Measurements from ENCODE around the gene DHRS13.
A peak's percentile ranks its signal among the peaks of the same experiment; 100 is the strongest.

Gene DHRS13

GRCh38 chr17:28944862-28945741 is 42.2 kb upstream of the DHRS13 start:
- no peak for TF ChIP-seq CTCF (IDR thresholded peaks at IDR 0.05; ENCODE audit: unreplicated experiment in 3 of 3)
- peak overlapping the region; percentile 1 to 38 (median 18) for H3K27ac Mint-ChIP-seq
- H3K9me3 Mint-ChIP-seq, result no peaks in the 10 kb centered on the region
- peaks cover 35% of the 10 kb centered on the region for H3K36me3 Mint-ChIP-seq (ENCODE audit: low read depth)
- no peaks in the 10 kb centered on the region for H3K27me3 Mint-ChIP-seq (ENCODE audit: low read depth)
- peak overlapping the region in 2 of 3 experiments; percentile 37 to 59 for H3K4me3 Mint-ChIP-seq
- H3K4me1 Mint-ChIP-seq, result peaks cover 23% of the 10 kb centered on the region

DNA sequence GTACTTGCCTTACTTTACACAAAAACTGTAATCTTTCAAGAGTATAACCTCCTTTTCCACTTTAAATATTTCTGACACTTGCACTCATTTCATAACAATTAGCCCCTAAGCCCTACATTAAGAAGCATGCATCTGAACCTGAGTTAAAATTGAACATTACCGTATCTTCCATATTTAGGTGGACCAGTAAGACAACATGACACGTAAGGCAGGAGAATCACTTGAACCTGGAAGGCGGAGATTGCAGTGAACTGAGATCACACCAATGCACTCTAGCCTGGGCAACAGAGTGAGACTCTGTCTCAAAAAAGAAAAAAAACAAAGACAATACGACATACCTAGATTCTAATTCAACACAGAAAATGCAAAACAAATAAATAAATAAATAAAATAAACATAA is 41.5 kb upstream of the DHRS13 start:
- H3K36me3 Mint-ChIP-seq (ENCODE audit: low read depth), result peaks cover 35% of the 10 kb centered on the region
- no peak overlapping the region for H3K4me3 Mint-ChIP-seq
- peak overlapping the region in 1 of 3 experiments; percentile 51 for H3K27ac Mint-ChIP-seq
- no peaks in the 10 kb centered on the region for H3K27me3 Mint-ChIP-seq (ENCODE audit: low read depth)
- TF ChIP-seq CTCF (IDR thresholded peaks at IDR 0.05; ENCODE audit: unreplicated experiment in 3 of 3), result no peak
- H3K4me1 Mint-ChIP-seq, result peaks cover 23% of the 10 kb centered on the region
- no peaks in the 10 kb centered on the region for H3K9me3 Mint-ChIP-seq

GRCh38 chr17:28942925-28943324 is 40.0 kb upstream of the DHRS13 start:
- no peak overlapping the region for H3K27ac Mint-ChIP-seq
- H3K27me3 Mint-ChIP-seq (ENCODE audit: low read depth), result no peaks in the 10 kb centered on the region
- peaks cover 25% of the 10 kb centered on the region for H3K4me1 Mint-ChIP-seq

DNA sequence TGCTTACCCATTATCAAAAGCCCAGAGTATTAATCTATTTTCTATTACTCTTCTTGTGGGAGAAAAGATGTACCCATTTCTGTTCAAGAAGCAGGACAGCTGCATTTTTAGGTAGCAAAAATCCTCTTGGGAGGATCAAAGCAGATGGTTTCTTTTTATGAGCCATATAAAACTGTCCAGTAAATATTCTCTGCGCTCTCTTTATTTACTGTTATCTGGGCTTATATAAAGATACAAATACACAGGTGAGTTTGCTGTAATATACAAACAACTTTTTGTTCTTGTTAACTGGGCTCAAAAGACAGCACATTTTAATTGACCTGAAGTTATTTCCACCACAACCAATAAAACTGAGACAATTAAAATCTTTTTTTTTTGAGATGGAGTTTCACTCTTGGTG is 38.4 kb upstream of the DHRS13 start:
- Mint-ChIP-seq H3K27me3 (ENCODE audit: low read depth) (no peaks in the 10 kb centered on the region), H3K4me3 (no peak overlapping the region), H3K27ac (no peak overlapping the region), H3K4me1 (peaks cover 20% of the 10 kb centered on the region), H3K36me3 (ENCODE audit: low read depth) (peaks cover 24% of the 10 kb centered on the region), H3K9me3 (no peaks in the 10 kb centered on the region)
- TF ChIP-seq CTCF (IDR thresholded peaks at IDR 0.05; ENCODE audit: unreplicated experiment in 3 of 3), result no peak

More at GRCh38 chr17:28942925-28943324, 40.0 kb upstream of the DHRS13 start:
- no peak for TF ChIP-seq CTCF (IDR thresholded peaks at IDR 0.05; ENCODE audit: unreplicated experiment in 3 of 3)
- Mint-ChIP-seq H3K4me3 (no peak overlapping the region), H3K36me3 (ENCODE audit: low read depth) (peaks cover 30% of the 10 kb centered on the region), H3K9me3 (no peaks in the 10 kb centered on the region)

GRCh38 chr17:28940675-28941074 is 37.8 kb upstream of the DHRS13 start:
- Mint-ChIP-seq H3K4me1 (peaks cover 22% of the 10 kb centered on the region), H3K36me3 (ENCODE audit: low read depth) (peaks cover 20% of the 10 kb centered on the region), H3K4me3 (no peak overlapping the region), H3K9me3 (no peaks in the 10 kb centered on the region), H3K27ac (no peak overlapping the region), H3K27me3 (ENCODE audit: low read depth) (no peaks in the 10 kb centered on the region)
- no peak for TF ChIP-seq CTCF (IDR thresholded peaks at IDR 0.05; ENCODE audit: unreplicated experiment in 3 of 3)

DNA sequence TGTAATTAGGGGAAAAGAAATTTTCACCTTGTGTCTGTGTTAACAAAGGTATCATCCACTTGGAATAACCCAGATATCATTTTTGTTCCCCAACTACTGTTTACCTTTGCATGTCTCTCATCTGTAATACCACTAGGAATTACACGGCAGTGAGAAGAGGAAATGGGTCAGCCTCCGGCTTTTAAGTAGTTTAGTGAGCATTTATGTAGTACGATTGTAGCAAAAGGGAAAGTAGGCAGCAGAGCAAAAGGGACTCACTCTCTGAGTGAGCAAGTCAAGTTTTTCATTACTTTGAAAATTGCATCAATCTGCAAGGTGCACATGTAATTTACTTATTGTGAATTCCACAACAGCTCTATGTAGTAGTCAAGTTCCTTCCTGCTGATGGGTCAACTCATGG is 37.3 kb upstream of the DHRS13 start:
- no peaks in the 10 kb centered on the region for H3K9me3 Mint-ChIP-seq
- no peak for TF ChIP-seq CTCF (IDR thresholded peaks at IDR 0.05; ENCODE audit: unreplicated experiment in 3 of 3)
- H3K4me3 Mint-ChIP-seq, result no peak overlapping the region
- H3K36me3 Mint-ChIP-seq (ENCODE audit: low read depth), result peaks cover 17% of the 10 kb centered on the region
- no peaks in the 10 kb centered on the region for H3K27me3 Mint-ChIP-seq (ENCODE audit: low read depth)
- H3K27ac Mint-ChIP-seq, result no peak overlapping the region
- H3K4me1 Mint-ChIP-seq, result peaks cover 18% of the 10 kb centered on the region
